Activated CD8-positive, alpha-beta memory T cell treated with anti-CD3 and anti-CD28 coated beads, Interleukin-2, amount 50 U/mL, for 24 hours (primary cell): ENCODE data around the gene PPP2R3C.
"Not testable (repeated sequence)": the region's sequence is repeated elsewhere in the genome, so short reads cannot be mapped to it uniquely, and the experiment has no call there.

ENCODE experiments used
- DNase-seq: peaks from one replicate; pipeline ENCODE4 v3.0.0-alpha.2; 2020; ENCODE audit errors: extremely low read depth

PPP2R3C gene

GRCh38 chr14:35121887-35122695 is at the start of gene PPP2R3C, which contains the start of gene PRORP:
Gene PPP2R3C, minus strand, starts transcription at chr14:35121990. Its CDS starts 31 bp downstream, at chr14:35121959.
Gene PRORP, plus strand, starts transcription at chr14:35122552. Its CDS starts 694 bp downstream, at chr14:35123246.
- DNase-seq, result peak; percentile 62

GRCh38 chr14:35167496-35167895 is 45.7 kb upstream of the PPP2R3C start:
- DNase-seq, result no peak

GRCh38 chr14:35164849-35165248 is 43.1 kb upstream of the PPP2R3C start:
- DNase-seq, result no peak

GRCh38 chr14:35163384-35163783 is 41.6 kb upstream of the PPP2R3C start:
- DNase-seq, result no peak

GRCh38 chr14:35161231-35161630 is 39.4 kb upstream of the PPP2R3C start:
- DNase-seq, result no peak

- no peak for DNase-seq
These were observed 38.1 kb upstream of the PPP2R3C start for GRCh38 chr14:35159742-35160409.

GRCh38 chr14:35158951-35159653 is 37.3 kb upstream of the PPP2R3C start:
- DNase-seq, result no peak

- no peak for DNase-seq
These were observed 36.7 kb upstream of the PPP2R3C start for GRCh38 chr14:35158491-35158890.

- DNase-seq, result no peak
These were observed 34.2 kb upstream of the PPP2R3C start for GRCh38 chr14:35155962-35156361.

GRCh38 chr14:35154016-35154415 is 32.2 kb upstream of the PPP2R3C start:
- no peak for DNase-seq

GRCh38 chr14:35152531-35152930 is 30.7 kb upstream of the PPP2R3C start:
- not testable (repeated sequence) for DNase-seq

GRCh38 chr14:35149239-35149638 is 27.4 kb upstream of the PPP2R3C start:
- DNase-seq, result no peak

- DNase-seq, result no peak
These were observed 25.9 kb upstream of the PPP2R3C start for GRCh38 chr14:35147711-35148110.

- no peak for DNase-seq
These were observed 25.4 kb upstream of the PPP2R3C start for GRCh38 chr14:35147186-35147585.

GRCh38 chr14:35146711-35147149 is 24.9 kb upstream of the PPP2R3C start:
- DNase-seq, result no peak

GRCh38 chr14:35144029-35144428 is 22.2 kb upstream of the PPP2R3C start:
- no peak for DNase-seq

- no peak for DNase-seq
These were observed 19.2 kb upstream of the PPP2R3C start for GRCh38 chr14:35140718-35141581.

- no peak for DNase-seq
These were observed 16.8 kb upstream of the PPP2R3C start for GRCh38 chr14:35138585-35138984.

- DNase-seq, result no peak
These were observed 12.7 kb upstream of the PPP2R3C start for GRCh38 chr14:35134329-35135123.

- no peak for DNase-seq
These were observed 11.9 kb upstream of the PPP2R3C start for GRCh38 chr14:35133542-35134328.
